ENCODE data around the gene ZFYVE28.

Gene ZFYVE28

DNA sequence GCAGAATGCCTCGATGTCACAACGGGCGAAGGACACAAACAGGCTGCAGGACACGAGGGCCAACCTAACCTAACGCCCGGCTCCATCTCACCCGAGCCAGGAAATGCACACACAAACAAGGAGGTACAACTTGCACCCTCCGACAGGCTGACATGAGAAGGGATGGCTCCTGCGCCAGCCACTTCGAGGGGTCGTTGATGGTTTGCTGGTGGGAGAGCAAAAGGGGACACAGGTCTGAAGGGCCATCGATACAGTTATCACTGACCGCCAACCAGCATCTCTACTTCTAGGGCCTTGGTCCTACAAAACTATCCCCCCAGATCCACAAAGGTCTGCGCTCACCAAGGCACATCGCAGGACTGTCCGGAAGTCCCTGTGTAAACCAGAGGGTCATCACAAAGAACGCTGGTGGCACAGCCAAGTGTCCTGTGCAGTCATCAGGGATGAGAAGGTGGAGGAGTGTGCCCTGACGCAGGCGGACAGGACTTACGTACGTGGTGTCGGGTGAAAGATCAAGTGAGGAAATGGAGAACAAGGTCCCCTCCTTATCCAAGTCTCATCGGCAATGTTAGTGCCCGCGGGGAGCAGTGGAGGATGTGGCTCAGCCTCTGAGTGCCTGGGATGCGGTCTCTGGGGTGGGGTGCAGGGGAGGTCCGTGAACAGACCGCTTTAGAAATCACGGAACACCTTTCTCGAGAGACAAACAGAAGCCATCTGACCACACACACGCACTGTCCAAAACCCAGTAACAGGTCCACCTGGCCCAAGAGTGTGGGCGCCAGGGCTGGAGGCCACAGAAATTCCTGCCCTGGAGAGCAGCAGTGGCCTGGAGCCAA is 163.6 kb downstream of the ZFYVE28 start:
- no peak for DNase-seq

GRCh38 chr4:2253160-2254084 is 165.0 kb downstream of the ZFYVE28 start:
- DNase-seq: peak; percentile 0

DNA sequence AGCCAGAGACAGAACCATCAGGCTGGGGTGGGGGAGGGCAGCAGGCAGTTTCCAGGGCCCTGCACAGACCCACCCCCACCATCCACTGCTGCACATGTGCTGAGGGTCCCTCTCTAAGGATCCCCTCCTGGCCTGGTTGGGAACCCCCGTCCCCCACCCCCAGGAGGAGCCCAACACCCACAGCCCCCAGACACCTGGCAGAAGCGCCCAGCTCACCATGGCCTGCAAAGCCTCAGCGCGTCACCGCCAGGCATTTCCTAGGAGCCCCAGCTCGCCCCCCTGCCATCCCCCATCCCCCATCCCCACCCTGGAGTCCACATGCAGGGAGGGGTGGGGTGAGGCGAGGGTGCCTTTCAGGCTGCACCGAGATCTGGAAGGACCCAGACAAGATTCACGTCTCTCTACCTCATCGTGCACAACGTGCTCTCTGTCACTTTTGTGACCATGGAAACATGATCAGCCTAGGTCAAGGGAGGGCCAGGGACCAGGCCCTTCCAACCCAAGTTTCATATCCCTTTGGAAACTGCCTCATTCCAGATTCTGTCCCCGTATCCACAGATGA is 165.8 kb downstream of the ZFYVE28 start:
- no peak for DNase-seq

GRCh38 chr4:2251795-2252529 is 166.5 kb downstream of the ZFYVE28 start:
- no peak for DNase-seq

DNA sequence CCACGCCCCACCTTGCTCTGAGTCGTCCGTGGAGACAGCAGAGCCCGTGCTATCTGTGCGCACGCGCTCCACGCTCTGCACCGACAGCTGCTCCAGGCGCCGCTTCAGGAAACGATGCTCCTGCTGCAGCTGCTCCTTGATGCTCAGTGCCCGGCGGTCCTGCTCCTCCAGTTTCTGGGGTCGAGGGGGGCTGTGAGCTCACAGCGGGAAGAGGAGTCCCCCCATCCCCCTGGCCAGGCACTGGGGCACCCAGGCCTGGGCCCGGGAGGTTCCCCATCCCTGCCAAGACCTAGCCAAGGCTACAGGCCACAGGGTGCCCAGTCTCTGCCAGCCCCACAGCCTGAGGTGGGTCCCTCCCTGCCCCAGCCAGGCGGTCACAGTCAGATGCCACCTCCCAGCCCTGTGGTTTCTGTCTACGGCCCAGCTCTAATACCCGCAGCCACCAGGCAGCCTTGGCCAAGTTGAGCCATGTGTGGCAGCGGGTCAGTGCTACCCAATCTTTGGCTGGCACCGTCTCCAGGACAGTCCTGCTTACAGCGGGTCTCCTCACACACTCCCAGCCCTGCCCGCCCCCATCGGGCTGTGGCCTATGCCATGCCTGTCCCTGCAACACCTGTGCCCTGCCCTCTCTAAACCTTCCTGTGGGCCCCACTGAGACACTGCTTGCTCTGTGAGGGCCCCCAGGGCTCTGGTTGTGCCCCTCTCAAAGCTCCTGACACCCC is 167.2 kb downstream of the ZFYVE28 start:
- no peak for DNase-seq

DNA sequence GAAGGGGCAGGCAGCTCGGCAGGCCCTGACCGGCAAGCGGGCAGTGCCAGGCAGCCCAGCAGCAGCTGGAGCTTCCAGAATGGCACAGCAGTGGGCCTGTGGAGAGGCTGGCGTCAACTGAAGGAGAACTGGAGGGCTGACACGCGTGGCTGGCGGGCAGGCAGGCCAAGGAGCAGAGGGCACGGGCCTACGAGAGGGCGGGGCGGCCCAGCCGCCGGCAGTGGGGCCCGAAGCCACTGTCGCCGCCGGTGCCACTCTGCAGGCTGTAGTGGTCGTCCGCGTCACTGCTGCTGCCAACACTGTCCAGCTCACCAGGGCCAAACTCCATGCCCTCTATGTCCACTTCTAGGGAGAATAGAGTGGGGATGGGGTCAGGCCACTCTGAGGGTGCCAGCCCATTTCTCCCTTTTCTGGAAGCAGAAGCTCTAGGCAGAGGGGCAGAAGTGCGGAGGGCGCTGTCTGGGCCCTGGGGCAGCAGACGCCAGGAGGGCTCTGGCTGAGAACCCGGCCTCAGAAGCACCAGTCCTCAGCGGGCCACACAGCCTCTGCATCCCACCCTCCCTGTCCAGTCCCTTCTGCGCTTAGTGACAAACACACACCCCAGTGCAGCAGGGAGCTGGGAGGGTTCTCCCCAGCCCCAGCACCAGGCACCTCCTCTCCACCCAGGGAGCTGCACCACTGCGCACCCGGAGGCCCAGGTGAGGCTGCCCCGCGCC is 167.9 kb downstream of the ZFYVE28 start:
- DNase-seq: no peak

DNA sequence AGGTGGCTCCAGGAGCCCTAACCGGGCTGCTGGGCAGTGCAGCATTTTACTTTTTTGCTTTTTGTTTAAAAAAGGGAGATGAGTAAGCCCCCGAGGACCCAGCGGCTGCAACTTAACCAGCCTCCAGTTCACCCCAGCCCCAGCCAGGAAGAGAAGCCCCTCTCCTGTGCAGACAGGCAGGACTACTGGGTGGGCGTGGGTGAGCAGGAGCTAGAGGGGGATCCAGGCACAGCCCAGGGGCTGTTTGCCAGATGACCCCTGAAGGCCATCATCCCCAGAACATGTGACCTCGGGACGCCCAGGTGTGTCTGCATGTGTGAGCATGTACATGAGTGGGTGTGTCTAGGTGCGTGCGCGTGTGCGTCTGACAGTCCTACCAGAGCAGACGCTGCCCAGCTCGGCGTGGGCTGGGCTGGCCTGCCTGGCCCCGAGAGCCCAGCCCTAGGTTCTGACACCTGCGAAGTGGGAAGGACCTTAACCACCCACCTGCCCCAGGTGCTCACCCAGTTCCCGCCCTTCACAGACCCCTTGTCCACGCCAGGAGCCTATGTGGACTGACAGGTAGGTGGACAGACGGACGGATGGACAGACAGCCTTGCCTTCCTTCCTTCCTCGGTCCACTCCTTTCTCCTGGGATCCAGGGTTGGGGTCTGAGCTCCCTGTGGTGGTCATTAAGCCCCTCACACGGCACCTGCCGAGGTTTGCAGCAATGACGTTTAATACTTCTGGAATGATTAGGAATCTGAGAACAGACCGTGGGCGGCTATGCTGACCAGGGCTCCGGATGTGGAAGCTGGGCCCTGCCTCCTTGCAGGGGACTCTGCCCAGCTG is 168.7 kb downstream of the ZFYVE28 start:
- no peak for DNase-seq

GRCh38 chr4:2248821-2249261 is 169.6 kb downstream of the ZFYVE28 start:
- no peak for DNase-seq

DNA sequence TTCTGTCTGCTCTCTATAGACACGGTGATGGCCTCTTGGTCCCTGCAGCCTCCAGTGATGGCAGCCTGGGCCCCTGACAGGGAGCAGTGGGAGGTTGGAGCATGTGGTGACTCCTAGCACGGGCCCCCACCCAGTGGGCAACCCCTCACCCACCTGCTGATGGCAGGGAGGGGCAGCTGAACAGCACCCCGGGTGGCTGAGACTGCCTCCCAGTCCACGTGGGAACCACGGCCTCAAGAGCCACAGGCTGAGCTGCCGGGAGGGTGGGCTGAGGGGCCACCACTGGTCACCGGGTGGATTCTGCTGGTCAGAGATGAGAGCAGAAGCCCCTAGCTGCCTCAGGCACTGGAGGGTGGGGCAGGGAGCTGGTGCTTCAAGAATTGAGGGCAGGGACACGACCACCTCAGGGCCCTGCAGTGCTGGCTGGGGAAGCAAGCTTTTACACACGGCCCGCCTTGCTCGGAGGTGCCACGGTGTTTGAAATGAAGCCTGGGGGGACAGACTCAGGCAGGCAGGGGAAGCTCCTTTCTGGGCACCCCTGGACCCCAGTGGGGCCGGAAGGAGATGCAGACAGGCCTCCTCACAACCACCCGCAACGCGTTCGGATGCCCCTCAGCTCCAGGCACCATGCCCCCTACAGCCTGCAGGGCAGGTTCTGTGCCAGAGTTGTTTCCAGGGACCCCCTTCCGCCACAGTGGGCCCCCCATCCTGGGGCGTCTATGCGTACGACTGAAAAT is 170.2 kb downstream of the ZFYVE28 start:
- DNase-seq: no peak

DNA sequence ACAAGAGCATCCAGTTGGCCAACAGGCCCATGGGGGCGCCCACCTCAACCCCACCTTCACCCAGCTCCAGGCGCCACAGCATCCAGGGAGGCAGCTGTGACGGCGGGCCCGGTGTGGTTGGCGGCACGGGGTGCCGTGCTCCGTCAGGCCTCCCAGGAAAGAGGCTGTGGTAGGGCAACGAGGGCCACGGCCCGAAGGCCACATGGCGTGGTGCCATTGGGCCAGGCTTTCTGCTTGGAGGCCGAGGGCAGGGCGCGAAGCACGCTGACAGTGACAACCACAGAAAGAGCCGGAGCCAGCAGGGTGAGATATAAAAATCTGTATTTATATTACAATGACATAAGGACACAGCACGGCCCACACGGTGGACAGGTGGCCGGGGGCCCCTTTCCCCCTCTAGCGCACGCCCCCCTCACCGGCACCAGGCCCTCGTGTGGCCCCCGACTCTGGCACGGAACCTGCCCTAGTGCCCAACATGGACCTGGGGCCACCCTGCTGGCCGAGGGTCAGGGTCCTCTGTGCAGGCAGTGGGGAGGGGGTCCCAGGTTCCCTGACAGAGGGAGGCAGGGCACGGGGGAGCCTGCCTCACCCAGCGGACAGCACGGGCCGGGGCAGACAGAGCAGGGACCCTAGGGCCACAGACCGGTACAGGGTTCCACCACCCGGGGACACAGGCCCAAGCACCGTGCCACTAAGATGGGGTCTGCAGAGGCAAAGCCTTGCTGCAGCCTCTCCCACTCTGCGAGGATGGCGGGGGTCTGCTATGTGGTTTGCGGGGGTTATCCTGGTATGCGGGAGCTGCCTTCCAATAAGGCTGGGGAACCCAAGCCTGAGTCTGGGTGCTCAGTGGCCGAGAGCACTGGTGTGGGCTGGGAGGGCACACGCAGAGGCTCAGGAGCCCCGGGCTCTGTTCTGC is 171.1 kb downstream of the ZFYVE28 start:
- no peak for DNase-seq

DNA sequence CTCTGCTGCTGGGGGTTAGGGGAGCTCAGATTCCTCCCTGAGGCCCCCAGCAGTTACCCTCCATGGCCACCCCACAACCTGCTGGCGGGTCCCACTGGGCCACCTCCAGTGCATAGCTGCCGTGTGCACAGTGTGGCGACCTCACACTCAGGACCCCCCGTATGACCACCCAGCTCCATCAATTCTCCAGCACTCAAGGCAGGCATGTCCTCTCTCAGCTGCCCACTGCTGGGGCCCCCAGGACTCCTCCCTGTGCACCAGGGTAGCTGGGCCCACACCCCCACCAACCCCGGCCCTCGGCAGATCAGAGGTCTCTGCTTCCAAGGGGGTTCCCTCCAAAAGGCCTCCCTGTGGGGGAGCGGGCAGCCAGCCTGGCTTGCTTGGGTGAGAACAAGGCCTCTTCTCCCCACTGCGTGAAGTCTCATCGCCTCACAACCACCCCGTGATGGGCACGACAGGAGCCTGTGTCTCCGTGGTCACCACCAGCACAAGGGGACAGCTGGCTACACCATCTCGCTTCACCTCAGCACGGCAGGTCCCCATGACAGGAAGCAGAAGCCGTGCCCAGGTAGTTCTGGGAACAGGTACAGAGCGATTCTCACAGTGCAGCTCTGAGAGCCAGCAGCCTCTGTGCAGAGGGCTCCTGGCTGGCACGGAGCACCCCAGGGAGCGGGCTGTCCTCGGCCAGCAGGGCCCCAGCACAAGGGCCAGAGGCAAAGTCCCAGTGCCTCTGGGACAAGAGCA is 171.9 kb downstream of the ZFYVE28 start:
- DNase-seq: no peak

DNA sequence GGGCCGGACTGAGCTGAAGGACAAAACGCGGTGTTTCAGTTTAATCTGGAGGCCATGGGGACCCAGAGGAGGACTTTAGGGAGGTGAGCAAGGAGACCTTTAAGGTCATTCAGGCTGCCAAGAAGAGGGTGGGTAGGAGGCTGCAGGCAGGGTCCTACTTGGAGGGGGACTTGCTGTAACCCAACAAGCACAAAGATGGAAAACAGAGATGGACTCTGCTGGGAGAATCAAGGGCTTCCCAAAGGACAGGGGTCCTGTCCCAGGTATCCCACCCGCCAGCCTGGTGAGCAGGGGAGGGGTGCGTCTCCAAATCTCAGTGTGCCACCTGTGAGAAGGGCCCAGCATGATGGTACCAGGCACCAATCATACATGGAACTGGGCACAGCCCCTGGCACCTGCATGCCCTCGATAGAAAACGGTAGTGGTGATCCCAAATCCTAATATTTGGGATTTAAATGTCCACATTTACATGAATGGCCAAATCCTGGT is 172.6 kb downstream of the ZFYVE28 start:
- no peak for DNase-seq

- DNase-seq: no peak
These were observed 173.2 kb downstream of the ZFYVE28 start for GRCh38 chr4:2245057-2245786.

- no peak for DNase-seq
These were observed 174.6 kb downstream of the ZFYVE28 start for GRCh38 chr4:2243681-2244380.

- DNase-seq: peak; percentile 99
These were observed 176.8 kb downstream of the ZFYVE28 start, which contains the start of the genes HAUS3 and POLN for GRCh38 chr4:2241410-2242353. Gene HAUS3, minus strand, starts transcription at chr4:2242121. Its CDS starts 1,175 bp downstream, at chr4:2240946. Gene POLN, minus strand, starts transcription at chr4:2242121. Its CDS starts 12,890 bp downstream, at chr4:2229231.
